WTC11 (cell line): Measurements from ENCODE around the gene ARTN. TPM values are rescaled to one million over a fixed set of nuclear protein-coding genes. Genes with fewer than 3 reads are reported as not detected.

Source experiments
- AR ChIP-seq: fragments of 250-450 bp; sonication (Bioruptor Pico); IDR thresholded peaks from 2 replicates; pipeline ENCODE4 v1.9.0; 2021; ENCODE audit warnings: mild to moderate bottlenecking
- CBFB ChIP-seq: sonication (generic); formaldehyde crosslinking; IDR thresholded peaks from 2 replicates; pipeline ENCODE4 v1.8.1; 2022; ENCODE audit warnings: mild to moderate bottlenecking, low read depth, missing genetic modification reagents
- ELF4 ChIP-seq: sonication (generic); formaldehyde crosslinking; IDR thresholded peaks from 2 replicates; pipeline ENCODE4 v1.8.1; 2022; ENCODE audit warnings: low read depth, mild to moderate bottlenecking, moderate library complexity, missing genetic modification reagents
- ETV6 ChIP-seq: sonication (generic); formaldehyde crosslinking; IDR thresholded peaks from 2 replicates; pipeline ENCODE4 v1.8.1; 2022; ENCODE audit warnings: mild to moderate bottlenecking, missing genetic modification reagents
- FOXK1 ChIP-seq: sonication (generic); formaldehyde crosslinking; IDR thresholded peaks from 2 replicates; pipeline ENCODE4 v1.8.0; 2022; ENCODE audit warnings: mild to moderate bottlenecking, moderate library complexity, missing genetic modification reagents
- FOXP4 ChIP-seq: sonication (generic); formaldehyde crosslinking; IDR thresholded peaks from 2 replicates; pipeline ENCODE4 v1.8.0; 2022; ENCODE audit warnings: mild to moderate bottlenecking, missing genetic modification reagents
- IRF1 ChIP-seq: sonication (generic); formaldehyde crosslinking; IDR thresholded peaks from 2 replicates; pipeline ENCODE4 v1.8.0; 2023; ENCODE audit warnings: missing genetic modification reagents
- KAT7 ChIP-seq: sonication (generic); formaldehyde crosslinking; IDR thresholded peaks from 2 replicates; pipeline ENCODE4 v1.8.1; 2023; ENCODE audit warnings: missing genetic modification reagents, mild to moderate bottlenecking, borderline replicate concordance
- NR2C2 ChIP-seq: sonication (generic); formaldehyde crosslinking; IDR thresholded peaks from 2 replicates; pipeline ENCODE4 v1.8.0; 2022; ENCODE audit warnings: mild to moderate bottlenecking, missing genetic modification reagents
- NR3C1 ChIP-seq: sonication (generic); formaldehyde crosslinking; conservative IDR thresholded peaks from 2 replicates; pipeline ENCODE4 v1.8.1; 2023; ENCODE audit warnings: low read depth, mild to moderate bottlenecking, missing genetic modification reagents
- RELA ChIP-seq: sonication (generic); formaldehyde crosslinking; IDR thresholded peaks from 2 replicates; pipeline ENCODE4 v1.8.1; 2022; ENCODE audit warnings: missing genetic modification reagents, mild to moderate bottlenecking, borderline replicate concordance
- SOX15 ChIP-seq: fragments of 250-450 bp; sonication (Bioruptor Pico); IDR thresholded peaks from 2 replicates; pipeline ENCODE4 v1.9.0; 2021; ENCODE audit warnings: mild to moderate bottlenecking
- ZBTB21 ChIP-seq: sonication (generic); formaldehyde crosslinking; IDR thresholded peaks from 2 replicates; pipeline ENCODE4 v1.8.1; 2023; ENCODE audit warnings: mild to moderate bottlenecking, missing genetic modification reagents, borderline replicate concordance
- ZNF317 ChIP-seq: sonication (generic); formaldehyde crosslinking; IDR thresholded peaks from 2 replicates; pipeline ENCODE4 v1.8.1; 2023; ENCODE audit warnings: low read depth, mild to moderate bottlenecking, moderate library complexity, missing genetic modification reagents, borderline replicate concordance
- ZNF396 ChIP-seq: fragments of 250-450 bp; sonication (Bioruptor Pico); IDR thresholded peaks from 2 replicates; pipeline ENCODE4 v1.8.0; 2021; ENCODE audit warnings: mild to moderate bottlenecking, moderate library complexity, borderline replicate concordance
- ZSCAN18 ChIP-seq: fragments of 250-450 bp; sonication (Bioruptor Pico); IDR thresholded peaks from 2 replicates; pipeline ENCODE4 v2.1.2; 2022; ENCODE audit warnings: mild to moderate bottlenecking, moderate library complexity
- total RNA-seq: library from RNA; stranded (reverse); gene quantifications from 3 replicates; pipeline ENCODE4 v1.2.3, GENCODE V29; 2021
- TF ChIP-seq, protein P1 (sequence below): sonication (generic); formaldehyde crosslinking; IDR thresholded peaks from 2 replicates; pipeline ENCODE4 v1.8.1; 2023; ENCODE audit warnings: mild to moderate bottlenecking, moderate library complexity, missing genetic modification reagents
- TF ChIP-seq, protein P2 (sequence below): fragments of 250-450 bp; sonication (Bioruptor Pico); IDR thresholded peaks from 2 replicates; pipeline ENCODE4 v1.9.0; 2021; ENCODE audit warnings: mild to moderate bottlenecking, borderline replicate concordance
- TF ChIP-seq, protein P3 (sequence below): sonication (generic); formaldehyde crosslinking; IDR thresholded peaks from 2 replicates; pipeline ENCODE4 v1.8.0; 2022; ENCODE audit warnings: mild to moderate bottlenecking, missing genetic modification reagents
- TF ChIP-seq, protein P4 (sequence below): sonication (generic); formaldehyde crosslinking; conservative IDR thresholded peaks from 2 replicates; pipeline ENCODE4 v1.8.1; 2022; ENCODE audit warnings: mild to moderate bottlenecking, missing genetic modification reagents
- TF ChIP-seq, protein P5 (sequence below): sonication (generic); formaldehyde crosslinking; IDR thresholded peaks from 2 replicates; pipeline ENCODE4 v1.8.1; 2023; ENCODE audit warnings: mild to moderate bottlenecking, missing genetic modification reagents, moderate library complexity

Gene ARTN
- total RNA-seq, 1 experiment from 2014 or later, result 28.5 TPM

- TF ChIP-seq ZNF317 (CRISPR knock-in tag), result no peak
- TF ChIP-seq, protein P1, sequence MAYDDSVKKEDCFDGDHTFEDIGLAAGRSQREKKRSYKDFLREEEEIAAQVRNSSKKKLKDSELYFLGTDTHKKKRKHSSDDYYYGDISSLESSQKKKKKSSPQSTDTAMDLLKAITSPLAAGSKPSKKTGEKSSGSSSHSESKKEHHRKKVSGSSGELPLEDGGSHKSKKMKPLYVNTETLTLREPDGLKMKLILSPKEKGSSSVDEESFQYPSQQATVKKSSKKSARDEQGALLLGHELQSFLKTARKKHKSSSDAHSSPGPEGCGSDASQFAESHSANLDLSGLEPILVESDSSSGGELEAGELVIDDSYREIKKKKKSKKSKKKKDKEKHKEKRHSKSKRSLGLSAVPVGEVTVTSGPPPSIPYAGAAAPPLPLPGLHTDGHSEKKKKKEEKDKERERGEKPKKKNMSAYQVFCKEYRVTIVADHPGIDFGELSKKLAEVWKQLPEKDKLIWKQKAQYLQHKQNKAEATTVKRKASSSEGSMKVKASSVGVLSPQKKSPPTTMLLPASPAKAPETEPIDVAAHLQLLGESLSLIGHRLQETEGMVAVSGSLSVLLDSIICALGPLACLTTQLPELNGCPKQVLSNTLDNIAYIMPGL (CRISPR knock-in tag), result peak; percentile 53; the same call in 1 of the 2 replicates
- TF ChIP-seq ZBTB21, result 0 out of 2 replicates have a peak, but pooled peaks have one; percentile 13
- TF ChIP-seq NR3C1 (CRISPR knock-in tag), result 0 out of 2 replicates have a peak, but pooled peaks have one; percentile 71
- TF ChIP-seq, protein P2, sequence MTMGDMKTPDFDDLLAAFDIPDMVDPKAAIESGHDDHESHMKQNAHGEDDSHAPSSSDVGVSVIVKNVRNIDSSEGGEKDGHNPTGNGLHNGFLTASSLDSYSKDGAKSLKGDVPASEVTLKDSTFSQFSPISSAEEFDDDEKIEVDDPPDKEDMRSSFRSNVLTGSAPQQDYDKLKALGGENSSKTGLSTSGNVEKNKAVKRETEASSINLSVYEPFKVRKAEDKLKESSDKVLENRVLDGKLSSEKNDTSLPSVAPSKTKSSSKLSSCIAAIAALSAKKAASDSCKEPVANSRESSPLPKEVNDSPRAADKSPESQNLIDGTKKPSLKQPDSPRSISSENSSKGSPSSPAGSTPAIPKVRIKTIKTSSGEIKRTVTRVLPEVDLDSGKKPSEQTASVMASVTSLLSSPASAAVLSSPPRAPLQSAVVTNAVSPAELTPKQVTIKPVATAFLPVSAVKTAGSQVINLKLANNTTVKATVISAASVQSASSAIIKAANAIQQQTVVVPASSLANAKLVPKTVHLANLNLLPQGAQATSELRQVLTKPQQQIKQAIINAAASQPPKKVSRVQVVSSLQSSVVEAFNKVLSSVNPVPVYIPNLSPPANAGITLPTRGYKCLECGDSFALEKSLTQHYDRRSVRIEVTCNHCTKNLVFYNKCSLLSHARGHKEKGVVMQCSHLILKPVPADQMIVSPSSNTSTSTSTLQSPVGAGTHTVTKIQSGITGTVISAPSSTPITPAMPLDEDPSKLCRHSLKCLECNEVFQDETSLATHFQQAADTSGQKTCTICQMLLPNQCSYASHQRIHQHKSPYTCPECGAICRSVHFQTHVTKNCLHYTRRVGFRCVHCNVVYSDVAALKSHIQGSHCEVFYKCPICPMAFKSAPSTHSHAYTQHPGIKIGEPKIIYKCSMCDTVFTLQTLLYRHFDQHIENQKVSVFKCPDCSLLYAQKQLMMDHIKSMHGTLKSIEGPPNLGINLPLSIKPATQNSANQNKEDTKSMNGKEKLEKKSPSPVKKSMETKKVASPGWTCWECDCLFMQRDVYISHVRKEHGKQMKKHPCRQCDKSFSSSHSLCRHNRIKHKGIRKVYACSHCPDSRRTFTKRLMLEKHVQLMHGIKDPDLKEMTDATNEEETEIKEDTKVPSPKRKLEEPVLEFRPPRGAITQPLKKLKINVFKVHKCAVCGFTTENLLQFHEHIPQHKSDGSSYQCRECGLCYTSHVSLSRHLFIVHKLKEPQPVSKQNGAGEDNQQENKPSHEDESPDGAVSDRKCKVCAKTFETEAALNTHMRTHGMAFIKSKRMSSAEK (CRISPR knock-in tag), result no peak
- no peak for TF ChIP-seq ELF4
- no peak for TF ChIP-seq FOXP4 (CRISPR knock-in tag)
- TF ChIP-seq, protein P3, sequence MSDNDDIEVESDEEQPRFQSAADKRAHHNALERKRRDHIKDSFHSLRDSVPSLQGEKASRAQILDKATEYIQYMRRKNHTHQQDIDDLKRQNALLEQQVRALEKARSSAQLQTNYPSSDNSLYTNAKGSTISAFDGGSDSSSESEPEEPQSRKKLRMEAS (CRISPR knock-in tag), result peak; percentile 49; the same call in 1 of the 2 replicates
- TF ChIP-seq IRF1 (CRISPR knock-in tag), result no peak
- TF ChIP-seq AR (CRISPR knock-in tag), result no peak
- TF ChIP-seq FOXK1, result peak; percentile 29; the same call in 1 of the 2 replicates
- no peak for TF ChIP-seq KAT7 (CRISPR knock-in tag)
- TF ChIP-seq ZSCAN18 (CRISPR knock-in tag), result no peak
- TF ChIP-seq NR2C2, result no peak
- TF ChIP-seq, protein P4, sequence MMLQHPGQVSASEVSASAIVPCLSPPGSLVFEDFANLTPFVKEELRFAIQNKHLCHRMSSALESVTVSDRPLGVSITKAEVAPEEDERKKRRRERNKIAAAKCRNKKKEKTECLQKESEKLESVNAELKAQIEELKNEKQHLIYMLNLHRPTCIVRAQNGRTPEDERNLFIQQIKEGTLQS, result no peak
- no peak for TF ChIP-seq ZNF396 (CRISPR knock-in tag)
- TF ChIP-seq CBFB (CRISPR knock-in tag), result peak; percentile 80; the same call in 1 of the 2 replicates
- TF ChIP-seq, protein P5, sequence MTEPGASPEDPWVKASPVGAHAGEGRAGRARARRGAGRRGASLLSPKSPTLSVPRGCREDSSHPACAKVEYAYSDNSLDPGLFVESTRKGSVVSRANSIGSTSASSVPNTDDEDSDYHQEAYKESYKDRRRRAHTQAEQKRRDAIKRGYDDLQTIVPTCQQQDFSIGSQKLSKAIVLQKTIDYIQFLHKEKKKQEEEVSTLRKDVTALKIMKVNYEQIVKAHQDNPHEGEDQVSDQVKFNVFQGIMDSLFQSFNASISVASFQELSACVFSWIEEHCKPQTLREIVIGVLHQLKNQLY (CRISPR knock-in tag), result no peak
- no peak for TF ChIP-seq SOX15 (CRISPR knock-in tag)
- peak; percentile 34; the same call in 1 of the 2 replicates for TF ChIP-seq ETV6
- TF ChIP-seq RELA, result no peak
Observed at GRCh38 chr1:43933386-43934100, at the start of gene ARTN (continued).
